A172 (cell line): ENCODE measurements around the gene GNLY. TPM values are rescaled to one million over a fixed set of nuclear protein-coding genes. Genes with fewer than 3 reads are reported as not detected.
A peak's percentile ranks its signal among the peaks of the same experiment; 100 is the strongest.
"Not testable (repeated sequence)": the region's sequence is repeated elsewhere in the genome, so short reads cannot be mapped to it uniquely, and the experiment has no call there.

Experiments
- DNase-seq: peaks from one replicate; pipeline ENCODE4 v3.0.0-alpha.2; 2015; ENCODE audit warnings: low spot score
- total RNA-seq: library from RNA; depleted of rRNA; stranded (reverse); fragments of >200 nt; shearing (Covaris generic); gene quantifications from 2 replicates; pipeline ENCODE4 v1.2.3, GENCODE V29; 2014

The GNLY gene
- total RNA-seq, 1 experiment from 2014 or later: not detected

- no peak for DNase-seq
Measured at GRCh38 chr2:85663594-85664565, 30.3 kb upstream of the GNLY start.

- DNase-seq: no peak
Measured at GRCh38 chr2:85665264-85665937, 28.8 kb upstream of the GNLY start.

- DNase-seq: no peak
Measured at GRCh38 chr2:85666016-85666415, 28.1 kb upstream of the GNLY start.

- DNase-seq: no peak
Measured at GRCh38 chr2:85666435-85667316, 27.5 kb upstream of the GNLY start.

GRCh38 chr2:85667561-85668008 is 26.6 kb upstream of the GNLY start:
- DNase-seq: no peak

- no peak for DNase-seq
Measured at GRCh38 chr2:85668009-85668856, 25.9 kb upstream of the GNLY start, which contains the start of gene SFTPB. TSS of gene SFTPB (minus strand) at chr2:85668199. CDS start at chr2:85668183, 16 bp downstream.

GRCh38 chr2:85668857-85669142 is 25.4 kb upstream of the GNLY start:
- DNase-seq: no peak

GRCh38 chr2:85669549-85669948 is 24.6 kb upstream of the GNLY start:
- DNase-seq: no peak

- not testable (repeated sequence) for DNase-seq
Measured at GRCh38 chr2:85670416-85670815, 23.7 kb upstream of the GNLY start.

- no peak for DNase-seq
Measured at GRCh38 chr2:85672456-85672855, 21.7 kb upstream of the GNLY start.

GRCh38 chr2:85673716-85674375 is 20.3 kb upstream of the GNLY start:
- no peak for DNase-seq

GRCh38 chr2:85674417-85674816 is 19.7 kb upstream of the GNLY start:
- DNase-seq: no peak

- DNase-seq: no peak
Measured at GRCh38 chr2:85675427-85675826, 18.7 kb upstream of the GNLY start.

- no peak for DNase-seq
Measured at GRCh38 chr2:85675866-85676548, 18.2 kb upstream of the GNLY start.

GRCh38 chr2:85678377-85678776 is 15.8 kb upstream of the GNLY start:
- no peak for DNase-seq

GRCh38 chr2:85678794-85679672 is 15.1 kb upstream of the GNLY start:
- peak; percentile 85 for DNase-seq

- DNase-seq: peak; percentile 39
Measured at GRCh38 chr2:85680707-85681371, 13.3 kb upstream of the GNLY start.

- peak; percentile 64 for DNase-seq
Measured at GRCh38 chr2:85681372-85681763, 12.8 kb upstream of the GNLY start.
